T-helper 2 cell treated with Interferon-gamma antibody and Interleukin-4, amounts not matched to agents 5 μg/mL and 100 μg/mL, for 36 hours (primary cell): ENCODE data around the gene UBE2J1.
A peak's percentile ranks its signal among the peaks of the same experiment; 100 is the strongest.
"Not testable (repeated sequence)": the region's sequence is repeated elsewhere in the genome, so short reads cannot be mapped to it uniquely, and the experiment has no call there.

Experiments
- DNase-seq: peaks from one replicate; pipeline ENCODE4 v3.0.0; 2021; ENCODE audit warnings: low spot score
- H3K27ac Mint-ChIP-seq: one replicate; pipeline ENCODE4 v1.8.0; 2021; ENCODE audit warnings: mild to moderate bottlenecking, mixed read lengths
- H3K27me3 Mint-ChIP-seq: one replicate; pipeline ENCODE4 v1.8.0; 2021; ENCODE audit warnings: low read depth, mixed read lengths
- H3K36me3 Mint-ChIP-seq: one replicate; pipeline ENCODE4 v1.8.0; 2021; ENCODE audit warnings: low read depth, mixed read lengths
- H3K4me1 Mint-ChIP-seq: one replicate; pipeline ENCODE4 v1.8.0; 2021; ENCODE audit warnings: low read depth, mixed read lengths
- H3K4me3 Mint-ChIP-seq: one replicate; pipeline ENCODE4 v1.8.0; 2022; ENCODE audit warnings: mild to moderate bottlenecking, moderate library complexity, mixed read lengths
- H3K9me3 Mint-ChIP-seq: one replicate; pipeline ENCODE4 v1.8.0; 2021; ENCODE audit warnings: mixed read lengths

Gene UBE2J1

GRCh38 chr6:89301586-89302194 is 50.8 kb downstream of the UBE2J1 start:
- no peak for DNase-seq
- Mint-ChIP-seq H3K9me3 (no peaks in the 10 kb centered on the region), H3K36me3 (peaks cover 1% of the 10 kb centered on the region), H3K4me1 (peaks cover 20% of the 10 kb centered on the region), H3K4me3 (no peak overlapping the region), H3K27me3 (peaks cover 4% of the 10 kb centered on the region), H3K27ac (no peak overlapping the region)

GRCh38 chr6:89299466-89299850 is 53.1 kb downstream of the UBE2J1 start:
- Mint-ChIP-seq H3K4me1 (peaks cover 20% of the 10 kb centered on the region), H3K27ac (peak overlapping the region; percentile 94), H3K36me3 (peaks cover 1% of the 10 kb centered on the region), H3K9me3 (no peaks in the 10 kb centered on the region), H3K27me3 (no peaks in the 10 kb centered on the region), H3K4me3 (no peak overlapping the region)
- no peak for DNase-seq

- peaks cover 1% of the 10 kb centered on the region for H3K36me3 Mint-ChIP-seq
- no peaks in the 10 kb centered on the region for H3K27me3 Mint-ChIP-seq
- H3K4me1 Mint-ChIP-seq, result peaks cover 20% of the 10 kb centered on the region
- H3K9me3 Mint-ChIP-seq, result no peaks in the 10 kb centered on the region
- H3K4me3 Mint-ChIP-seq, result peak overlapping the region; percentile 66
- DNase-seq, result peak; percentile 49
- H3K27ac Mint-ChIP-seq, result peak overlapping the region; percentile 94
Measured at GRCh38 chr6:89298680-89299465, 53.6 kb downstream of the UBE2J1 start.

- Mint-ChIP-seq H3K27me3 (peaks cover 2% of the 10 kb centered on the region), H3K4me1 (peaks cover 20% of the 10 kb centered on the region), H3K27ac (peak overlapping the region; percentile 94), H3K9me3 (no peaks in the 10 kb centered on the region), H3K4me3 (peak overlapping the region; percentile 71), H3K36me3 (no peaks in the 10 kb centered on the region)
- DNase-seq, result peak; percentile 77
Measured at GRCh38 chr6:89297695-89298351, 54.7 kb downstream of the UBE2J1 start.

- DNase-seq, result no peak
- no peaks in the 10 kb centered on the region for H3K9me3 Mint-ChIP-seq
- H3K4me1 Mint-ChIP-seq, result peaks cover 20% of the 10 kb centered on the region
- H3K27me3 Mint-ChIP-seq, result peaks cover 2% of the 10 kb centered on the region
- no peak overlapping the region for H3K27ac Mint-ChIP-seq
- no peaks in the 10 kb centered on the region for H3K36me3 Mint-ChIP-seq
- no peak overlapping the region for H3K4me3 Mint-ChIP-seq
Measured at GRCh38 chr6:89295981-89296380, 56.5 kb downstream of the UBE2J1 start.

- H3K4me3 Mint-ChIP-seq, H3K27me3 Mint-ChIP-seq, DNase-seq, H3K27ac Mint-ChIP-seq, H3K36me3 Mint-ChIP-seq, H3K9me3 Mint-ChIP-seq: not testable (repeated sequence)
- peaks cover 20% of the 10 kb centered on the region for H3K4me1 Mint-ChIP-seq
Measured at GRCh38 chr6:89295116-89295515, 57.4 kb downstream of the UBE2J1 start.

GRCh38 chr6:89291256-89291819 is 61.2 kb downstream of the UBE2J1 start:
- H3K4me1 Mint-ChIP-seq, result no peaks in the 10 kb centered on the region
- H3K27ac Mint-ChIP-seq, result no peak overlapping the region
- DNase-seq, result no peak
- no peaks in the 10 kb centered on the region for H3K9me3 Mint-ChIP-seq
- H3K4me3 Mint-ChIP-seq, result no peak overlapping the region
- H3K36me3 Mint-ChIP-seq, result no peaks in the 10 kb centered on the region
- peaks cover 2% of the 10 kb centered on the region for H3K27me3 Mint-ChIP-seq

- H3K27ac Mint-ChIP-seq, result no peak overlapping the region
- H3K4me3 Mint-ChIP-seq, result no peak overlapping the region
- H3K27me3 Mint-ChIP-seq, result peaks cover 2% of the 10 kb centered on the region
- H3K4me1 Mint-ChIP-seq, result no peaks in the 10 kb centered on the region
- no peaks in the 10 kb centered on the region for H3K36me3 Mint-ChIP-seq
- no peaks in the 10 kb centered on the region for H3K9me3 Mint-ChIP-seq
- DNase-seq, result no peak
Measured at GRCh38 chr6:89290401-89291155, 61.9 kb downstream of the UBE2J1 start.

- Mint-ChIP-seq H3K9me3 (no peaks in the 10 kb centered on the region), H3K4me3 (no peak overlapping the region), H3K27ac (no peak overlapping the region), H3K27me3 (peaks cover 2% of the 10 kb centered on the region), H3K36me3 (no peaks in the 10 kb centered on the region), H3K4me1 (no peaks in the 10 kb centered on the region)
- DNase-seq, result no peak
Measured at GRCh38 chr6:89289710-89290109, 62.8 kb downstream of the UBE2J1 start.

GRCh38 chr6:89287351-89288028 is 65.0 kb downstream of the UBE2J1 start:
- Mint-ChIP-seq H3K4me1 (no peaks in the 10 kb centered on the region), H3K36me3 (no peaks in the 10 kb centered on the region), H3K9me3 (no peaks in the 10 kb centered on the region)

GRCh38 chr6:89286516-89286915 is 66.0 kb downstream of the UBE2J1 start:
- peaks cover 7% of the 10 kb centered on the region for H3K27me3 Mint-ChIP-seq
- H3K36me3 Mint-ChIP-seq, result no peaks in the 10 kb centered on the region
- H3K9me3 Mint-ChIP-seq, result no peaks in the 10 kb centered on the region
- H3K4me1 Mint-ChIP-seq, result peaks cover 3% of the 10 kb centered on the region
- DNase-seq, result no peak
- H3K27ac Mint-ChIP-seq, result no peak overlapping the region
- H3K4me3 Mint-ChIP-seq, result no peak overlapping the region

More at GRCh38 chr6:89287351-89288028, 65.0 kb downstream of the UBE2J1 start:
- Mint-ChIP-seq H3K4me3 (no peak overlapping the region), H3K27me3 (peaks cover 7% of the 10 kb centered on the region), H3K27ac (no peak overlapping the region)
- DNase-seq, result no peak

- peaks cover 3% of the 10 kb centered on the region for H3K4me1 Mint-ChIP-seq
- H3K27me3 Mint-ChIP-seq, result peaks cover 7% of the 10 kb centered on the region
- DNase-seq, result no peak
- H3K4me3 Mint-ChIP-seq, result no peak overlapping the region
- H3K36me3 Mint-ChIP-seq, result no peaks in the 10 kb centered on the region
- H3K9me3 Mint-ChIP-seq, result no peaks in the 10 kb centered on the region
- H3K27ac Mint-ChIP-seq, result no peak overlapping the region
Measured at GRCh38 chr6:89284963-89285735, 67.4 kb downstream of the UBE2J1 start.
